Subcutaneous abdominal adipose tissue (tissue), 5 donors: Measurements from ENCODE around the gene HEMK1.

Source experiments
- H3K27ac ChIP-seq: one replicate; pipeline ENCODE4 v1.7.0; 2013; ENCODE audit warnings: low read depth, mild to moderate bottlenecking, inconsistent platforms, low read length, moderate library complexity
- H3K27me3 ChIP-seq, 5 donors: one replicate each; pipeline ENCODE4 v1.7.0; 2013; ENCODE audit warnings: low read length in 5 of 5, inconsistent platforms in 1 of 5; ENCODE audit not compliant: control insufficient read depth in 5 of 5, insufficient read depth in 4 of 5
- H3K36me3 ChIP-seq, 5 donors: one replicate each; pipeline ENCODE4 v1.7.0; 2013; ENCODE audit warnings: low read length in 5 of 5; ENCODE audit not compliant: control insufficient read depth in 5 of 5, insufficient read depth in 5 of 5
- H3K4me1 ChIP-seq, 5 donors: one replicate each; pipeline ENCODE4 v1.7.0; 2013; ENCODE audit warnings: low read length in 5 of 5, mild to moderate bottlenecking in 3 of 5, moderate library complexity in 1 of 5; ENCODE audit not compliant: control insufficient read depth in 5 of 5, insufficient read depth in 5 of 5
- H3K4me3 ChIP-seq, 5 donors: one replicate each; pipeline ENCODE4 v1.7.0; 2013; ENCODE audit warnings: low read length in 5 of 5, low read depth in 1 of 5
- H3K9ac ChIP-seq, 5 donors: one replicate each; pipeline ENCODE4 v1.7.0; 2013; ENCODE audit warnings: low read length in 5 of 5, mild to moderate bottlenecking in 4 of 5, moderate library complexity in 3 of 5
- H3K9me3 ChIP-seq, 5 donors: one replicate each; pipeline ENCODE4 v1.7.0; 2013; ENCODE audit warnings: low read length in 5 of 5; ENCODE audit not compliant: control insufficient read depth in 5 of 5
- donor health status: healthy.
- donor health status: healthy.
- donor health status: healthy.
- donor health status: healthy.
- donor health status: healthy.

Gene HEMK1

DNA sequence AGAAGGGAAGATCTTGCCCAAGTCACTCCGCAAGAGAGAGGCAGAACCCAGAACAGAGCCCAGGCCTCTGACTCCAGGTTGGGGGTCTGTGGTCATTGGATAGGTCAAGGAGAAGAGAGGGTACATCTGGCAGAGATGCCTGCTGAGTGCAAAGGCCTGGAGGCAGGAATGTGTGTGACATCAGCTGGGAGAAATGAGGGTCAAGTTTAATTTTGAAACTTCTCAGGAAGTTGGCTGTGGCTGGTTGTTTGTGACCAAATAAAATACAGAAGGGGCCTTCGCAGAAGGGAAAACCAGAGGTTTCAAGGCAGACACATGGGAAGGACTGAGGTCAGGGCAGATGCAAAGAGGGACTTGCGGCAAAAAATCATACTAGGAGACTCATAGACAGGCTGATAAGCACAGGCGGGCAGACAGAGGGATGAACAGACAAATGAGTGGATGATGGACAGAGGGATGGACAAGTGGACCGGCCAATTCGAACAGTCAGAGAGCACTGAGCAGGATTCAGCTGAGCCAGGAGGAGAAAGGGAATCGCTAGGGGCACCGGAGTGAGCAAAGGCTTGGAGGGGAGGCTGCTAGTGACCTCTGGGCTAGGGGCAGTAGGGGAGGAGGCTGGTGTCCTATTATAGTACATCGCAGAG lies 37.1 kb upstream of the HEMK1 start:
- no peak overlapping the region for H3K27ac ChIP-seq
- no peak overlapping the region for H3K9ac ChIP-seq
- no peaks in the 10 kb centered on the region for H3K4me1 ChIP-seq
- H3K36me3 ChIP-seq = no peaks in the 10 kb centered on the region
- no peak overlapping the region for H3K4me3 ChIP-seq
- peaks cover 6 to 27% (median 14%) of the 10 kb centered on the region in 5 donors for H3K27me3 ChIP-seq
- H3K9me3 ChIP-seq = no peaks in the 10 kb centered on the region

DNA sequence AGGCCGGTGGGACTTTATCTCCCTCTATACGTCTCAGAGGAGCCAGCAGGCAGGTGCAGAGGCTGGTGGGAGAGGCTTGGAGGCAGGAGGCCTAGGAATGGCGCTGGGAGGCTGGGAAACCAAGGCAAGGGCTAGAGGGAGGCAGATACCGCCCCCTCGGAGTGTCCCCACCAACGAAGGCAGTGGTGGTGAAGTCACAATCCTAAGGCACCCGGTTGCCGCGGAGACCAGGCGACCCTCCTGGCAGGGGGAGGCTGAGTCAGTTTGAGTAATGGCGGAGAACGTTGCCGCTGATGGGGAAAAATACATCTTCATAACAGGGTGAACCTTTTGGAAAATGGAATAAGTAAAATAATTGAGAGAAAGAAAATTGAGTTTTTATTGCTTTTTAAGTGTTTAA lies 36.0 kb upstream of the HEMK1 start:
- Histone ChIP-seq H3K27me3 (peaks cover 12 to 33% (median 14%) of the 10 kb centered on the region in 5 donors), H3K27ac (no peak overlapping the region), H3K4me1 (no peaks in the 10 kb centered on the region), H3K36me3 (no peaks in the 10 kb centered on the region), H3K9me3 (no peaks in the 10 kb centered on the region), H3K4me3 (no peak overlapping the region), H3K9ac (no peak overlapping the region)

DNA sequence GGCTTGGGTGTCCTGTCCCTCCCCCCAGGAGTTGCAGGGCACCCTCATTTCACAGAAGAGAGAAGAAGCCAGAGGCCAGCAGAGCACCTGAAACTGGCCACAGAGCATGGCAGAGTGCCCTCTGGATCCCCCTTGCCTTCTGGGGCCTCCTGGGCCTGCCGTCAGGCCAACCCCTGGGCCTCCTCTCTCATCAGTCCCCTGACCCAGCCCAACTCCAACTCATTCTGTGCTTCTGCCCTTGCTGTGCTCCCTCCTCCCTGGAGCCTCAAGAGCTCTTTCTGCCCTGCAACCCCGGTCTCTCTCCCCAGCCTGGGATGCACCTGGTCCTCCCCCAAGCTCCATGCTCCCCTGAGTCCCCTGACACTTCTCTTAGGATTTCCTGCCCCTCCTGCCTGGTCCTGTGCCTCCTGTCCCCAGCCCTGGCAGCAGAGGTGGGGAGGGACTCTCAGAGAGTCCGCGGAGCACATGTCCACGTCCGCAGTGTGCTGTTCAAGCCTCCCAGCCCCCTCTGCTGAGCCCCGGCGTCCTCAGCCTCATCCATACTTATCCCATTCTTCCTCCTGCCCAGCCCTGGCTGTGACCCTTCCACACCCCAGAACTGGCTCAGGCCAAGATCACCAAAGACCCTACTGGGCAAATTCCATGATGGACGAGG lies 35.4 kb upstream of the HEMK1 start:
- Histone ChIP-seq H3K4me3 (no peak overlapping the region), H3K27ac (no peak overlapping the region), H3K9ac (no peak overlapping the region), H3K4me1 (no peaks in the 10 kb centered on the region), H3K27me3 (peaks cover 12 to 29% (median 14%) of the 10 kb centered on the region in 5 donors), H3K9me3 (no peaks in the 10 kb centered on the region), H3K36me3 (no peaks in the 10 kb centered on the region)

DNA sequence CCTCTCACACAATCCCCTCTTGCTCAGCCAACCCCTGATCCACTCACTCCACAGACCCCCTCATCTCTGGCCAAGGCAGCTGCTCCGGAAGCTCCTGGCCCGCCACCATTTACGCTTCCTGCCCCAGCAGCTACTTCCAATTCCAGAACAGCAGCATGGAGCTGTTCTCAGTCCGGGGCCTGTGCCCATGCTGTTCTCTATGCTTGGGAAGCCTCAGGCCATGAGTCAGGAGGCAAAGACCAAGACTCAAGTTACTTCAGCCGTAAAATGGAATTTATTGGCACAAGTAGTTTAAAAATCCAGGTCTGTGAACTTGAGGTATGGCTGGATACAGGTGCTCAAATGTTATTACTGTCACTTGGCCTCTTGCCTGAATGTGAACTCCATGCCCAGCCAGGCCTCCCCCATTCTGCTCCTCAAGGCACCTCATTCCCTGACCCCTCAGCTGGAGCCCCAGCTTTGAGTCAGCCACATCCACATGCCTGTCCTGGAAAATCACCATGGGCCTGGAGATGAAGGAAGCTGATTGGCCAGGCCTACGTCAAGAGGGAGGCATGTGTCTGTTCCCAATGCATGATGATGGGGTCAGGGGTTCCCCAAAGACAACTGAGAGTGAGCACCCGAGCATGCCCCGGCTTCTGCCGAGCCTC lies 34.5 kb upstream of the HEMK1 start:
- peaks cover 7 to 23% (median 10%) of the 10 kb centered on the region in 5 donors for H3K27me3 ChIP-seq
- no peaks in the 10 kb centered on the region for H3K9me3 ChIP-seq
- H3K27ac ChIP-seq = no peak overlapping the region
- H3K4me1 ChIP-seq = no peaks in the 10 kb centered on the region
- no peaks in the 10 kb centered on the region for H3K36me3 ChIP-seq
- H3K4me3 ChIP-seq = no peak overlapping the region
- H3K9ac ChIP-seq = no peak overlapping the region

DNA sequence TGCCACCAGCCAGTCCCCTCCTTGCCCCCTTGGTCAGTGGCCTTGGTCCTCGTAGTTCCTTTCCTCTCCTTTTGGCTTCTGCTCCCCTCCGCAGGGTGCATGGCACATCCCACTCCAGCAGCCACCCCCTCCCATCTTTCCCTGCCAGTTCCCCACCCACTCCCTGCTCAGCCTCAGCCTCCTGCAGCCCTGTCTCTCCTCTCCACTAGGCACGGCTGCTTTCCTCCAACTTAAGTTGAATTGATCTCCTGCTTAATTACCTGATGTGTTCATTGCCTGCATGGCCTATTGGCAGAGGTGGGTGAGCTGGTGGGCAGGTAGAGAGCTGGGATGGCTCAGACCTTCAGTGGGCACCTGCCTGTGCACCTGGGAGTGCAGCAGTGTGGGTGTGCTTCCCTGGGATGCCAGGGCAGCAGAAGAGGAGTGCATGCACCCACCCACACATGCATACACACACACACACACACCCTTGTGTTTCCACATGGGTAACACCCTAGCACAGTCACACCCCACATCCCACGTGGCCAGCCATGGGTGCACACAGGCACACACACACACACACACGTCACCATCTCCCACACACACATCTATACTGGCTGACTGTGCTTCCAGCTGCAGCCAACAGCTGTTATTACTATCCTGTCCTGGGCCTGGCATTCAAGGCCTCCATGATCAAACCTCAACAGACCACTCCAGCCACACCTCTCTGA lies 32.7 kb upstream of the HEMK1 start:
- Histone ChIP-seq H3K9me3 (no peaks in the 10 kb centered on the region), H3K4me1 (no peaks in the 10 kb centered on the region), H3K9ac (no peak overlapping the region), H3K27me3 (peaks cover 6 to 15% (median 9%) of the 10 kb centered on the region in 5 donors), H3K36me3 (no peaks in the 10 kb centered on the region), H3K27ac (no peak overlapping the region), H3K4me3 (no peak overlapping the region)

DNA sequence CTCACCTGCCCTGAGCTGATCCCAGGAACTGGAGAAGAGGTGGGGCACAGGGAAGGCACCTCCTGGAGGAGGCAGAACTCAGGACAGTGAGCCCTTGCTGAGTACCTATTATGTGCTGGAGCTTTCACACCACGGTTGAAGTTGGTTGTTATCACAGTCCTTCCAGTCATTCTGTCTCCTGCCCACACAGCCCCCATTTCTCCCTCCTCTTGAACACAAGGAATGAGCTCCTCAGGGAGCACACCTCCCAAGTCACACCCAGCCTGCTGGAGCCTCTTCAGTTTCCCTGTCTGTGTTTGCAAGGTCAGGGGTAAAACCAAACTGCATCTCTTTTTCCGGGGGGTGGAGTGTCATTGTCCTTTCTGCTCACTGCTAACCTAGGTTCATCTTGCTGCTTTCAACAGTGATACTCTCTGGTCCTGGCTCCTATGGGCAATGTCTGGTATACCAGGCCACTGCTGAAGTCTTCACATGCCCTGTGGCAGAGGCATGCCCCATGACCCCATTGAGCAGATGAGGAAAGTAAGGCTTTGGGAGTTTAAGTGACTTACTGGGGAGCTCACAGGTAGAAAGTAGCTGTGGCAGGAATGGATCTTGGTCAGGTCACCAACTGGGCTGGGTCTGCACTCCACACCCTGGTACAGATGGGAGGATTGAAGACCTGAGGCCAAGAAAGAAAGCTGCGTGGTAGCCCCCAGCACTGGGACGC lies 31.7 kb upstream of the HEMK1 start:
- Histone ChIP-seq H3K4me1 (no peaks in the 10 kb centered on the region), H3K4me3 (no peak overlapping the region)

DNA sequence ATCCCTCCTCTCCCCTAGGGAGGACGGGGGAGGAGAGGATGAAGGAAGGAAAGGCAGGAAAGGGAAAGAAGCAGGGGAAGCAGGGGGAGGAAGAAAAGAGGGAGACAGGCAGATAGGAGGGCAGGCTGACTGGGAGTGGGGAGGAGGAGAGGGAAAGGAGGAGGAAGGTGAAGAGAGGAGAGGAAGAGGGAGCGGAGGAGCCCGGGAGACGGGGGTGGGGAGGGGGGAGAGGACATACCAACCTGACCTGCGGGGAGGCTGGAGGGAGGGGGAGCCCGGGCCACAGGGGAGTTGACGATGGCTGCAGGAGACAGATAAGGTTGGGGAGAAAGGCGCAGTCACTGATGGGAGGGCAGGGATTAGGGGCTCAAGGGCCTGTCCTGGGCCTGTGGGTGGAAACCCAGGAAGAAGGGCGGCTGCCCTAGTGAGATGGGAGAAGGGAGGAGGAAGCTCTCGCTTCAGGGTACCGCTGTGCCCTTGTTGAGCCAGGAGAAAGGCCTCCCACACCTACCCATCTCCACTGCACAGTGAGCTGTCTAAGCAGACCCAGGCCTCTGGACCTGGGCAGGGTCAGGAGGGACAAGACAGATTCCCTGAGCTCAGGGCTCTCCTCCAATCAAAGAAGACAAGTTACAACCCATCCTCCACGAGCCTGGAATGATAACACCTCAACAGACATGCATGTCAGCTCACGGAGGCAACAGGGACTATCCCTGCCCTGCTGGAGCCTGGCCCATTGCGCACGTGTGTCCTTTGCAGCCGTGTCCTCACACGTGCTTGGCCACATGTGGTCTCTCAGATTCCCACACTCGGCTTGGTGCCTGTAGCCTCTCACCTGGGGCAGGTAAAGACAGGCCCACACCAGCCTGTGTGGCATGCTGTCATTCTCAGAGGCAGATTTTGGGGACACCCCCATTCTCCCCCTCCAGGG lies 29.7 kb upstream of the HEMK1 start:
- H3K9ac ChIP-seq = no peak overlapping the region
- no peaks in the 10 kb centered on the region for H3K4me1 ChIP-seq
- H3K36me3 ChIP-seq = no peaks in the 10 kb centered on the region
- H3K27me3 ChIP-seq = peaks cover 5 to 15% (median 9%) of the 10 kb centered on the region in 5 donors
- no peak overlapping the region for H3K27ac ChIP-seq
- no peak overlapping the region for H3K4me3 ChIP-seq
- no peaks in the 10 kb centered on the region for H3K9me3 ChIP-seq

More for the DNA sequence above, 31.7 kb upstream of the HEMK1 start:
- no peak overlapping the region for H3K27ac ChIP-seq
- no peaks in the 10 kb centered on the region for H3K36me3 ChIP-seq
- H3K9me3 ChIP-seq = no peaks in the 10 kb centered on the region
- H3K9ac ChIP-seq = no peak overlapping the region
- H3K27me3 ChIP-seq = peaks cover 6 to 15% (median 9%) of the 10 kb centered on the region in 5 donors

DNA sequence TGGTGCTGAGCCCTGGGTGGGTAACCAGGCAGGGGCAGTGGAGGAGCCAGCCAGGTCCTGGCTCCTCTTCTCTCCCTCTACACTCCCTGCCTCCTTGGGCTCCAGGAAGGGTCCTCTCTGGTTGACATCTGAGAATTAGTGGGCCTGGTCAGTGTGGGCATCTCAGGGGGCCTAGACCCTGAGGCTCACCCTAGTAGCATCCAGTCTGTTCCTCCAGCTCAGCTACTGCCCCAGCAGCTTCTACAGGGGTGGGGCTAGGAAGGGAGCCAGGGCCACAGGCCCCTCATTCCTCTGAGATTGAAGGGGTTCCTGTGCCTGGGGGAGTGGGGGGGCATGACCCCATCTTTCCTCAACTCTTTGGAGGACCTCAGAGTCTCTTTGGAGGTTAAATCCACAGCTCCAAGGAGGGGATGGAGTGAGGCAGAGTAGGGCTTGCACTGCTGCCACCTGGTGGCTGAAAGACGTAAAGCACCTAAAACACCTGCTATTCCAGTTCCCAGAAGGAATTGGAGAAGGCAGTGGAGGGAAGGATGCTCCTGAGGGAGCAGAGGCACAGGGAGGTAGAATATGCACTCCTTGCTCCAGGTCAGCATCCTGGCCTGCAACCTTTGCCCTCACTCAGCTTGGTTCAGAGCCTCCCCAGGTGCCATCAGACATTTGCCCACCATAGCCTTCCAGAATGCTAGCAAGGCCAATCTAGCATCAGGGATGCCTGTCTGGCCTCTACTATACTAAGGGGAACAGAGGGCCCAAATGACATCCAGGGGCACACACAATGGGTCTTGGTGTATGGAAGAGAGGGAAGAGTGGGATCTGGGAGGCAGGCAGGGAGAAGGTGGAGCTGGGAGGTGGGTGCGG lies 26.9 kb upstream of the HEMK1 start:
- Histone ChIP-seq H3K36me3 (no peaks in the 10 kb centered on the region), H3K9me3 (no peaks in the 10 kb centered on the region), H3K27ac (no peak overlapping the region), H3K4me3 (no peak overlapping the region), H3K27me3 (peaks cover 0 to 9% (median 4%) of the 10 kb centered on the region in 5 donors), H3K4me1 (no peaks in the 10 kb centered on the region), H3K9ac (no peak overlapping the region)
